Calu3 (cell line): ENCODE results near the gene MLPH. TPM values are rescaled to one million over a fixed set of nuclear protein-coding genes. Genes with fewer than 3 reads are reported as not detected.

Experiments used
- BruUV-seq: library from RNA; stranded (reverse); fragments of 400-500 nt; replicated peaks from 2 replicates; lab custom pipeline; 2021; lab: Mats Ljungman, UMichigan
- CTCF ChIA-PET: fragments of 300-600 bp; sonication (Branson Sonifier 250); formaldehyde crosslinking; loops from one replicate; lab custom pipeline; 2022; ENCODE audit warnings: antibody characterized with exemption; lab: Charles Lee
- DNase-seq: peaks from one replicate; pipeline ENCODE4 v3.0.0; 2022
- H3K27ac Mint-ChIP-seq: one replicate; pipeline ENCODE4 v1.8.0; 2022; ENCODE audit warnings: mixed read lengths; ENCODE audit not compliant: unreplicated experiment
- H3K27me3 Mint-ChIP-seq: one replicate; pipeline ENCODE4 v1.8.0; 2022; ENCODE audit warnings: mixed read lengths; ENCODE audit not compliant: unreplicated experiment
- H3K36me3 Mint-ChIP-seq: one replicate; pipeline ENCODE4 v1.8.0; 2022; ENCODE audit warnings: mild to moderate bottlenecking, moderate library complexity, mixed read lengths; ENCODE audit not compliant: insufficient read depth, unreplicated experiment
- H3K4me1 Mint-ChIP-seq: one replicate; pipeline ENCODE4 v1.8.0; 2022; ENCODE audit warnings: mild to moderate bottlenecking, low read depth, mixed read lengths; ENCODE audit not compliant: unreplicated experiment
- H3K4me3 Mint-ChIP-seq: one replicate; pipeline ENCODE4 v1.8.0; 2022; ENCODE audit warnings: mild to moderate bottlenecking, low read depth, moderate library complexity, mixed read lengths; ENCODE audit not compliant: unreplicated experiment
- H3K9me3 Mint-ChIP-seq: one replicate; pipeline ENCODE4 v1.8.0; 2022; ENCODE audit warnings: low read depth, mixed read lengths; ENCODE audit not compliant: unreplicated experiment
- CTCF ChIP-seq: fragments of 200-600 bp; IDR thresholded peaks from one replicate; pipeline ENCODE4 v1.8.0; 2022; ENCODE audit warnings: antibody characterized with exemption; ENCODE audit not compliant: unreplicated experiment
- intact Hi-C: fragments of 100-400 bp; cut with micrococcal nuclease; formaldehyde crosslinking; loops from one replicate; pipeline ENCODE4 v1.10.0; 2022; ENCODE audit not compliant: unreplicated experiment
- total RNA-seq: library from RNA; stranded (reverse); gene quantifications from 2 replicates; pipeline ENCODE4 v1.2.3, GENCODE V29; 2022

The MLPH gene
- total RNA-seq, 1 experiment from 2014 or later, result 39.8 TPM

- Mint-ChIP-seq H3K36me3 (no peaks in the 10 kb centered on the region), H3K4me3 (no peak overlapping the region), H3K9me3 (no peaks in the 10 kb centered on the region), H3K27ac (no peak overlapping the region), H3K4me1 (no peaks in the 10 kb centered on the region), H3K27me3 (no peaks in the 10 kb centered on the region)
- BruUV-seq, result no TSS peak
- DNase-seq, result no peak
- intact Hi-C loops, result no loop called here
- no peak for TF ChIP-seq CTCF
- CTCF ChIA-PET, result no interaction called here
These were observed 46.7 kb downstream of the MLPH start for GRCh38 chr2:237533668-237534161.

- no peak for DNase-seq
- TF ChIP-seq CTCF, result no peak
- Mint-ChIP-seq H3K9me3 (no peaks in the 10 kb centered on the region), H3K27ac (no peak overlapping the region), H3K4me1 (no peaks in the 10 kb centered on the region), H3K4me3 (no peak overlapping the region), H3K36me3 (no peaks in the 10 kb centered on the region), H3K27me3 (no peaks in the 10 kb centered on the region)
- intact Hi-C loops, result no loop called here
- CTCF ChIA-PET, result no interaction called here
- no TSS peak for BruUV-seq
These were observed 47.3 kb downstream of the MLPH start for GRCh38 chr2:237534380-237534779.

- CTCF ChIA-PET, result no interaction called here
- intact Hi-C loops, result no loop called here
- no peak overlapping the region for H3K4me3 Mint-ChIP-seq
These were observed 48.5 kb downstream of the MLPH start for GRCh38 chr2:237535385-237536082.

GRCh38 chr2:237536083-237536415, 49.0 kb downstream of the MLPH start:
- Mint-ChIP-seq H3K36me3 (peaks cover 3% of the 10 kb centered on the region), H3K9me3 (no peaks in the 10 kb centered on the region), H3K27ac (no peak overlapping the region), H3K4me1 (no peaks in the 10 kb centered on the region), H3K27me3 (no peaks in the 10 kb centered on the region), H3K4me3 (no peak overlapping the region)
- no peak for TF ChIP-seq CTCF
- no TSS peak for BruUV-seq
- intact Hi-C loops, result no loop called here
- CTCF ChIA-PET, result no interaction called here
- DNase-seq, result no peak

More at GRCh38 chr2:237535385-237536082, 48.5 kb downstream of the MLPH start:
- no peak for TF ChIP-seq CTCF
- H3K36me3 Mint-ChIP-seq, result no peaks in the 10 kb centered on the region
- H3K27ac Mint-ChIP-seq, result no peak overlapping the region
- BruUV-seq, result no TSS peak
- H3K4me1 Mint-ChIP-seq, result no peaks in the 10 kb centered on the region
- H3K9me3 Mint-ChIP-seq, result no peaks in the 10 kb centered on the region
- no peaks in the 10 kb centered on the region for H3K27me3 Mint-ChIP-seq
- DNase-seq, result no peak
